GM12891 (cell line): ENCODE data around the gene S1PR5.

Source experiments
- DNase-seq: peaks from one replicate; pipeline ENCODE4 v3.0.0; 2011; ENCODE audit warnings: low spot score; ENCODE audit not compliant: insufficient read length
- FAIRE-seq: peaks from 2 replicates; lab custom pipeline; 2011; peaks lifted over from hg19 to GRCh38; lab: Jason Lieb, UNC
- PAX5 ChIP-seq: IDR thresholded peaks from 2 replicates; pipeline ENCODE4 v1.6.1; 2011; ENCODE audit warnings: low read length, moderate library complexity, mild to moderate bottlenecking; ENCODE audit not compliant: insufficient read depth, severe bottlenecking
- POLR2A ChIP-seq: IDR thresholded peaks from 2 replicates; pipeline ENCODE4 v1.6.1; 2011; ENCODE audit warnings: low read depth, low read length, control low read depth
- POLR2AphosphoS5 ChIP-seq: IDR thresholded peaks from 2 replicates; pipeline ENCODE4 v1.6.1; 2011; ENCODE audit warnings: low read depth, low read length, control low read depth
- POU2F2 ChIP-seq: IDR thresholded peaks from 2 replicates; pipeline ENCODE4 v1.6.1; 2011; ENCODE audit warnings: low read depth, mild to moderate bottlenecking, control low read depth, low read length, moderate library complexity
- SPI1 ChIP-seq: IDR thresholded peaks from 2 replicates; pipeline ENCODE4 v1.6.1; 2011; ENCODE audit warnings: low read depth, low read length, control low read depth
- TAF1 ChIP-seq: IDR thresholded peaks from 2 replicates; pipeline ENCODE4 v1.6.1; 2011; ENCODE audit warnings: low read depth, low read length, control low read depth

Gene S1PR5

DNA sequence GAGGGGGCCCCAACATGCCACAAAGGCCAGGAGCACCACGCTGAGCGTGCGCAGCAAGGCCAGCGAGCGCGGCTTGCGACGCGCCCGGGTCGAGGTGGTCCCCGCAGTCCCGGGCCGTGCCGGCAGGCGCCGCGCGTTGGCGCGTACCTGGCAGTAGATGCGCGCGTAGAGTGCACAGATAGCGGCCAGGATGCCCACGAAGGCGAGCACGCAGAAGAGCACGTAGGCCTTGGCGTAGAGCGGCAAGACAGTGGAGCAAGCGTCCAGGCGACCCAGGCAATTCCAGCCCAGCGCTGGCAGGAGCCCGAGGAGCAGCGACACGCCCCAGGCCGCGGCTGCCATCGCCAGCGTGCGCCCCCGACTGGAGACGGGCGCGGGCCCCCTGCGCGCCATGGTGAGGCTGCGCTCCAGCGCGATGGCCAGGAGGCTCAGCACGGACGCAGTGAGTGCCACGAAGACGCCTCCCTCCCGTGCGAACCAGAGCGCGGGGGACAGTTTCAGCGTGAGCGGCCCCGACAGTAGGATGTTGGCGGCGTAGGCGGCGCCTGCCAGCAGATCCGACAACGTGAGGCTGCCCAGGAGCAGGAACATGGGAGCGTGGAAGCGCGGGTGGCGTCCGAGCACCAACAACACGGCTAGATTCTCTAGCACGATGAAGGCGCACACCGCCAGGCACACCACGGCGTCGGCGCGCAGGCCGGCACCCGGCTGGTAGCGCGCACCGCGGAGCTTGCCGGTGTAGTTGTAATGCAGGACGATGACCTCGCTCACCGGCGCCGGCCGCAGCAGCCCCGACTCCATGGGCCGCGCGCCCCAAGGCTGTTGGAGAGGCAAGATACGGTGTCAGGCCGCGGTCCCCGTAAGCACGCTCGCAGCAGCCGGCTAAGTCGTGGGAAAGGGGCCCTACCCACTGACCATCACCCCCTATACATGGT lies 2.8 kb downstream of the S1PR5 start:
- no peak for TF ChIP-seq POLR2A
- no peak for TF ChIP-seq POU2F2
- TF ChIP-seq SPI1, result no peak
- no peak for TF ChIP-seq POLR2AphosphoS5
- no peak for TF ChIP-seq TAF1
- TF ChIP-seq PAX5, result no peak
- FAIRE-seq (peak; percentile 68), DNase-seq (no peak)

DNA sequence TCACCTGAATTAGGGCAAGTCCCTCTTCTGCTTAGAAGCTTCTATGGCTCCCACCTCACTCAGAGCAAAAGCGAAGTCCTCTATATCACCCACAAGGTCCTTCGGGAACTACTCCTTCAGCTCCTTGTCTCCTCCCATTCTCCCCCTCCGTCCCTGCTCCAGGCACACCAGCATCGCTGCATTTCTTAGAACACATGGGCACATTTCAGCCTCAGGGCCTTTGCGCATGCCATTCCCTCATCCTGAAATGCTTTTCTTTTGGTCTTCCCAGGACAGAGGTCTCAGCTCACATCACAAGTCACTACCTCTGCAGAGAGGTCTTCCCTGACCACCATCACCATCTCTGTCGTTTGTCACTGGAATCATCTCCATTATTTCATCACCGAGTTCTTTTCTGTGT lies 4.0 kb downstream of the S1PR5 start:
- DNase-seq (no peak), FAIRE-seq (no peak)
- TF ChIP-seq POU2F2, result no peak
- no peak for TF ChIP-seq TAF1
- no peak for TF ChIP-seq PAX5
- TF ChIP-seq POLR2A, result no peak
- no peak for TF ChIP-seq SPI1
- no peak for TF ChIP-seq POLR2AphosphoS5

DNA sequence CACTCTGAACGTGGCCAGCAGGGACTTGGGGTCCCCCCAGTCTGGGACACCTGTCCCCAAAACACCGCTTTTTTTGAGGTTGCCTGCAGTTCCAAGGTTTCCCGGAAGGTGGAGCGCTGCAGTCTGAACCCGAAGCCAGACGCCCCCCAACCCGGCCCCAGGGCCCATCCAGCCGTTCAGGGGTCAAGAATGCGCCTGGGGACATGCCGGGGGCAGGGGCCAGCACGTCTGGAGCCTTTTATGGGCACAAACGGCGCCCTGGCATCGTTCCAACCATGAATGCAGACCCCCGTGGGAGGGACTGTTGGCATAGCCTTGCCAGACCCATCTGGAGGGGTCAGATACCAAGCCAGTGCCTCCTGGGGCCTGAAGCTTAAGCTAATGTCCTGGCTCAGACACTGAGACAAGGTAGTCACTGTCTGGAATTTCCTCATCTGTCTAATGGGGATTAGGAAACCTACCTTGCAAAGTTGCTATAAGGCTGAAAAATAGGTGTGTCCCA lies 6.9 kb downstream of the S1PR5 start:
- FAIRE-seq (peak; percentile 5), DNase-seq (peak; percentile 68)
- TF ChIP-seq POU2F2 (no peak), PAX5 (no peak), SPI1 (no peak), POLR2A (no peak), POLR2AphosphoS5 (no peak), TAF1 (no peak)

DNA sequence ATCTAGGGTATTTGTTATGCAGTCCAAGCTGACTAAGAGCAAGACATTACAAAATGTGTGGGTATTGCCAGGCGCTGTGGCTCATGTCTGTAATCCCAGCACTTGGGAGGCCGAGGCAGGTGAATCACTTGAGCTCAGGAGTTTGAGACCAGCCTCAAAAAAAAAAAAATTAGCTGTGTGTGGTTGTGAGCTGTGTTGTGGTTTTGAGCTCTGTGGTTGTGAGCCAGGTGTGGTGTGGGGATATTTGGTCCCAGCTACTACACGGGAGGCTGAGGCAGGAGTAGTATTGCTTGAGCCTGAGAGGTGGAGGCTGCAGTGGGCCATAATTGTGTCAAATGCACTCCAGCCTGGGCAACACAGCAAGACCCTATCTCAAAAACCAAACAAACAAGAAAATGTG lies 8.5 kb downstream of the S1PR5 start:
- DNase-seq (no peak), FAIRE-seq (no peak)
- no peak for TF ChIP-seq PAX5
- no peak for TF ChIP-seq SPI1
- TF ChIP-seq TAF1, result no peak
- TF ChIP-seq POU2F2, result no peak
- TF ChIP-seq POLR2A, result no peak
- no peak for TF ChIP-seq POLR2AphosphoS5

DNA sequence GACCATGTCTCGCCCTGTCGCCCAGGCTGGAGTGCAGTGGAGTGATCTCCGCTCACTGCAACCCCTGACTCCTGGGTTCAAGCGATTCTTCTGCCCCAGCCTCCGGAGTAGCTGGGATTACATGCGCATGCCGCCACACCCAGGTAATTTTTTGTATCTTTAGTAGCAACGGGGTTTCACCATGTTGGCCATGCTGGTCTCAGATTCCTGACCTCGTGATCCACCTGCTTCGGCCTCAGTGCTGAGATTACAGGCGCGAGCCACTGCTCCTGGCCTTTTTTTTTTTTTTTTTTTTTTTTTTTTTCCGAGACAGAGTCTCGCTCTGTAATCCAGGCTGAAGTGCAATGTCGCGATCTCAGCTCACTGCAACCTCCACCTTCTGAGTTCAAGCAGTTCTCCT lies 9.2 kb downstream of the S1PR5 start:
- TF ChIP-seq POLR2AphosphoS5, result no peak
- TF ChIP-seq TAF1, result no peak
- TF ChIP-seq POU2F2, result no peak
- no peak for TF ChIP-seq SPI1
- no peak for FAIRE-seq
- no peak for DNase-seq

DNA sequence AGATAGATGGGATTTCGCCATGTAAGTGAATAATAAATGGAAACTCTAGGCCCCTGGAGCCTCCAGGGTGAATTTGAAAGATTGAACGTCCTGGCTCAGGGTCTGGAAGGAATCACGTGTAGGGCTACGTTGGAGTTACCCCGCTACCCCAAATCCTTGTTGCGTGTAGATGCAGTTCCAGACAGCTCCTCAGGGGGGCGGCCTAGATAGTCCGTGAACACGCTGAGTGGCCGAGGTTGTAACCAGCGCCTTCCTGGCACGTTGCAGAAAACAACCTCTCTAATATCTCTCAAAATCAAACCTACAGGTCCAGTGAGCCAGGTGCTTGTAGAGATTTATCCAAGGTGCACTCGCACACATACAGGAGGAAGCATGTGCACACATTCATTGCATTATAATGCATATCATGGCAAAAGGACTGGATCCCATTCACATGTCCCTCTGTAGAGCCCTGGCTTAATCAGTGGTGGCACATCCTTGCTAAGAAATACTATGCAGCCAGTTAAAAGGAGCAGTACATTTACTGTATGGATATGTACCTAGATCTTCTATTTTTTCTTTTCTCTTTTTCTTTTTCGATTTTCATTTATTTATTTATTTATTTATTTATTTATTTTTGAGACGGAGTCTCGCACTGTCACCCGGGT lies 11.5 kb downstream of the S1PR5 start:
- no peak for TF ChIP-seq POU2F2
- TF ChIP-seq POLR2A, result no peak
- TF ChIP-seq TAF1, result no peak
- TF ChIP-seq POLR2AphosphoS5, result no peak
- no peak for TF ChIP-seq PAX5
- TF ChIP-seq SPI1, result no peak
- DNase-seq (no peak), FAIRE-seq (peak; percentile 79)

DNA sequence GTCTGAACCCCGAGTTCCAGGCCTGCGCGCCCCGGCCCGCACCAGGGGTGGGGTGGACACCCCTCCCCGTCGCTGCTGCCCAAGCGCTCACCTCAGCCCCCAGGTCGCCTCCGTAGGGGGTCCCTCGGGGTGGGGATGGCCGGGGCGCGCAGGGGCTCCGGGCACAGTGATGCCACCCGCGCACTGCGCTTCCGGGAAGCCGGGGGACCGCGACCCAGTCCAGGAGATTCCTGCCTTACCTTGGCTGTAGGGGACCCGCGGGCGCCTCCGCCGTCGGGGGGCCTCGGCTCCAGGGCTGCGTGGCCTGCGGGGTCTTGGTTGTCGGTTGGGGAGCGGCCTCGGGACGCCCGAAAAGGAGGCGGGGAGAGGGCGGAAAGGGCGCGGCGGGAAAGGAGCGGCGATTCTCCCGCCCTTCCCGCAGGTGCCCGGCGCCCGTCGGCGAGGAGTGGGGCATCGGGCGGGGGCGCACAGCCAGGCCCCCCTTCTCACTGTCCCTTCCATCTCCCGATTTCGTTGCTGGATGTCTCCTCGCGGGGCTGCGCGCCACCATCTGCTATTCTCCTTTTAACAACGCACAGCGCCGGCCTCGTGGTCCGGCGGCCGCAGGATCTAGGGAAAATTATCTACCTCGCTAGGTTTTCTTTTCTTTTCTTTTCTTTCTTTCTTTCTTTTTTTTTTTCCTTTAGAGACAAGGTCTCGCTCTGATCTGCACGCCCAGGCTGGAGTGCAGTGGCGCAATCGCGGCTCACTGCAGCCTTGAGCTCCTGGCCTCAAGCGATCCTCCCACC lies 14.1 kb downstream of the S1PR5 start, which contains the start of gene KEAP1:
KEAP1 (minus strand) TSS at position 355 of the 788 bp plus-strand sequence. CDS start 3,323 bp downstream, outside the sequence.
- FAIRE-seq, result peak; percentile 69
- TF ChIP-seq POLR2AphosphoS5 (no peak), PAX5 (no peak), POU2F2 (no peak)
- peak; percentile 54 for DNase-seq

DNA sequence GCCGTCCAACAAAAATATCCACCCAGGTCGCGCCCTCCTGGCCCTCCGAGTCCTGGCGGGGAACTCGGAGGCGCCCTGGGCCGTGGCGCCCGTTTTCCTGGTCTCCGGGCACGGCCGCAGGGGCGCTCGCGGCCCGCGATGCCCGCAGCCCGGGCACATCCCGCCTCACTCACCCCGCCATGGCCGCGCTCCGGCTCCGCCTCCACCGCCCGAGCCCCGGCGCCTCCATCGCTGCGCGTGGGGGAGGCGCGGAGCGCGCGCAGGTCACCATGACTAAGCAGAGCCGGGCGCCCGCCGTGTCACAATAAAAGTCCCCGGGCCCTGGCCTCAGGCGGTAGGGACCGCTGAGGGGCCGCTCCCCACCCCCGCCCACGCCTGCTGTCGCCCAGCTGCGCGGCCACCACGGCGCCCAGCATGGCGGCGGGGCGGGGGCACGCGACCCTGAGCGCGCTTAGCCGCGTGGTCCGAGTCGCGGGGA lies 14.7 kb downstream of the S1PR5 start:
- peak; percentile 93 for FAIRE-seq
- peak; percentile 98 for DNase-seq
- peak; percentile 71 for TF ChIP-seq POLR2A
- no peak for TF ChIP-seq POU2F2
- peak; percentile 76 for TF ChIP-seq POLR2AphosphoS5
- TF ChIP-seq PAX5, result peak; percentile 62
- peak; percentile 90 for TF ChIP-seq TAF1
- no peak for TF ChIP-seq SPI1
